NCI-H2227 treated with DMSO at 0.1 percent for 48 hours (cell line): ENCODE data around the gene MBLAC1.
"Not testable (repeated sequence)": the region's sequence is repeated elsewhere in the genome, so short reads cannot be mapped to it uniquely, and the experiment has no call there.

ENCODE experiments used
- DNase-seq: peaks from one replicate; lab custom pipeline; 2025; lab: John Stamatoyannopoulos, UW

The MBLAC1 gene

GRCh38 chr7:100122568-100122967, 4.2 kb upstream of the MBLAC1 start:
- no peak for DNase-seq

GRCh38 chr7:100124301-100125230, 2.2 kb upstream of the MBLAC1 start:
- DNase-seq = no peak

- DNase-seq = no peak
Measured at GRCh38 chr7:100126239-100126930, 382 bp upstream of the MBLAC1 start.

GRCh38 chr7:100127866-100128636, 1.3 kb downstream of the MBLAC1 start:
- DNase-seq = no peak

GRCh38 chr7:100128637-100128963, 1.8 kb downstream of the MBLAC1 start:
- no peak for DNase-seq

- DNase-seq = not testable (repeated sequence)
Measured at GRCh38 chr7:100130220-100130607, 3.4 kb downstream of the MBLAC1 start.

- DNase-seq = peak; percentile 66
Measured at GRCh38 chr7:100130608-100131453, 4.1 kb downstream of the MBLAC1 start.

- no peak for DNase-seq
Measured at GRCh38 chr7:100132126-100132525, 5.4 kb downstream of the MBLAC1 start.

GRCh38 chr7:100132697-100133151, 6.0 kb downstream of the MBLAC1 start:
- peak; percentile 63 for DNase-seq

GRCh38 chr7:100137851-100138760, 11.3 kb downstream of the MBLAC1 start:
- no peak for DNase-seq

- no peak for DNase-seq
Measured at GRCh38 chr7:100141555-100141949, 14.8 kb downstream of the MBLAC1 start.

- DNase-seq = no peak
Measured at GRCh38 chr7:100142461-100142860, 15.7 kb downstream of the MBLAC1 start.

- not testable (repeated sequence) for DNase-seq
Measured at GRCh38 chr7:100146350-100146749, 19.6 kb downstream of the MBLAC1 start.

- no peak for DNase-seq
Measured at GRCh38 chr7:100147278-100147677, 20.5 kb downstream of the MBLAC1 start.

- DNase-seq = no peak
Measured at GRCh38 chr7:100148225-100148558, 21.4 kb downstream of the MBLAC1 start.

- peak; percentile 99 for DNase-seq
Measured at GRCh38 chr7:100148559-100149328, 22.0 kb downstream of the MBLAC1 start, which contains the start of gene LAMTOR4. TSS of gene LAMTOR4 (plus strand) at chr7:100148918. CDS start at chr7:100148973, 55 bp downstream.

- no peak for DNase-seq
Measured at GRCh38 chr7:100152404-100152803, 25.6 kb downstream of the MBLAC1 start.

GRCh38 chr7:100152937-100153666, 26.3 kb downstream of the MBLAC1 start:
- DNase-seq = no peak
